Measurements from ENCODE around the gene HCFC1R1. TPM values are rescaled to one million over a fixed set of nuclear protein-coding genes. Genes with fewer than 3 reads are reported as not detected.
A peak's percentile ranks its signal among the peaks of the same experiment; 100 is the strongest.

HCFC1R1 gene
- total RNA-seq, 1 donor from 2014 or later = 29.4 TPM

DNA sequence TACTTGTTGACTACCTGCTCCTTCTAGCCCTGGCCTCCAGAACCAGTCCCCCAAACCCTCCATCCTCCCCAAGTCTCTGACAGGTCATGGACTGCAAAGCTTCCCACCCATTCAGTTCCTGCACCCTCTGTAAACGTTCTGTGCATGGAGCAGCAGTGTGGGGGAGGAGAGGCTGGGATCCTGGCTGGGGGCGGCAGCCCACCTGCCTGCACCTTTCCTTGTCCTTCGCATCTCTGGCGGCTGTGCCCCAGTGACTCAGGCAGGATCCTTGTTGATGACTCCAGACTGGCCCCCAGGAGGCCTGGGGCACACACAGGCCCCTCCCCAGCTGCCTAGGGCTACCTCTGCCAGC lies 41.9 kb downstream of the HCFC1R1 start:
- Mint-ChIP-seq H3K4me3 (peak overlapping the region; percentile 95), H3K27ac (peak overlapping the region; percentile 83), H3K36me3 (ENCODE audit: low read depth) (peaks cover 9% of the 10 kb centered on the region), H3K4me1 (peaks cover 21% of the 10 kb centered on the region), H3K27me3 (peaks cover 6% of the 10 kb centered on the region), H3K9me3 (no peaks in the 10 kb centered on the region)
- intact Hi-C loops (cut with micrococcal nuclease) = no loop called here
- DNase-seq = no peak

DNA sequence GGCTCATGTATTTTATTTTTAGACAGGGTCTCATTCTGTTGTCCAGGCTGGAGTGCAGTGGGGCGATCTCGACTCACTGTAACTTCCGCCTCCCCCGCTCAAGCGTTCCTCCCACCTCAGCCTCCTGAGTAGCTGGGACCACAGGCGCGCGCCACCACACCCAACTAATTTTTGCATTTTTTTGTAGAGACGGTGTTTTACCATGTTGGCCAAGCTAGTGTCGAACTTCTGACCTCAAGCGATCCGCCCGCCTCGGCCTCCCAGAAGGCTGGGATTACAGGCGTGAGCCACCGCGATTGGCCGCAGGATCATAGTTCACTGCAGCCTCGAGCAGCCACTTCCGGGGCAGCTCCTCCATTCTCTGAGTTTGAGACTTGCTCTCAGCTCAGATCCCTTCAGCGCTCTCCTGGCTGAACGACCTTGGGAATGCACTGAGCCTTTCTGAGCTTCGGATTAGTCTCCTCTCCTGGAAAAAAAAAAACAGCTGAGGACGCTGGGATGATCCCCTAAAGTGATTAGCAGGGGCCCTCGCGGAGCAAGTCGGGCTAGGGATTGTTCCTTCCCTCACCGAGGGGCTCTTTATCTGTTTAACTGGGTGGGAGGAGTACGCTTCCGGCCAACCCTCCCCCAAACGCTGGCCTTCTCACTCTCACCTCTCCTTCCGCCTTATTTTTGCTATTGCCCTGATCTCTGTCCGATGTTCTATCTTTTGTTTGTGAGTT lies 42.4 kb downstream of the HCFC1R1 start:
- peaks cover 10% of the 10 kb centered on the region for H3K36me3 Mint-ChIP-seq (ENCODE audit: low read depth)
- intact Hi-C loops (cut with micrococcal nuclease) = no loop called here
- H3K27ac Mint-ChIP-seq = peak overlapping the region; percentile 85
- no peaks in the 10 kb centered on the region for H3K9me3 Mint-ChIP-seq
- peak; percentile 57 for DNase-seq
- H3K27me3 Mint-ChIP-seq = peaks cover 6% of the 10 kb centered on the region
- H3K4me3 Mint-ChIP-seq = peak overlapping the region; percentile 95
- H3K4me1 Mint-ChIP-seq = peaks cover 22% of the 10 kb centered on the region

DNA sequence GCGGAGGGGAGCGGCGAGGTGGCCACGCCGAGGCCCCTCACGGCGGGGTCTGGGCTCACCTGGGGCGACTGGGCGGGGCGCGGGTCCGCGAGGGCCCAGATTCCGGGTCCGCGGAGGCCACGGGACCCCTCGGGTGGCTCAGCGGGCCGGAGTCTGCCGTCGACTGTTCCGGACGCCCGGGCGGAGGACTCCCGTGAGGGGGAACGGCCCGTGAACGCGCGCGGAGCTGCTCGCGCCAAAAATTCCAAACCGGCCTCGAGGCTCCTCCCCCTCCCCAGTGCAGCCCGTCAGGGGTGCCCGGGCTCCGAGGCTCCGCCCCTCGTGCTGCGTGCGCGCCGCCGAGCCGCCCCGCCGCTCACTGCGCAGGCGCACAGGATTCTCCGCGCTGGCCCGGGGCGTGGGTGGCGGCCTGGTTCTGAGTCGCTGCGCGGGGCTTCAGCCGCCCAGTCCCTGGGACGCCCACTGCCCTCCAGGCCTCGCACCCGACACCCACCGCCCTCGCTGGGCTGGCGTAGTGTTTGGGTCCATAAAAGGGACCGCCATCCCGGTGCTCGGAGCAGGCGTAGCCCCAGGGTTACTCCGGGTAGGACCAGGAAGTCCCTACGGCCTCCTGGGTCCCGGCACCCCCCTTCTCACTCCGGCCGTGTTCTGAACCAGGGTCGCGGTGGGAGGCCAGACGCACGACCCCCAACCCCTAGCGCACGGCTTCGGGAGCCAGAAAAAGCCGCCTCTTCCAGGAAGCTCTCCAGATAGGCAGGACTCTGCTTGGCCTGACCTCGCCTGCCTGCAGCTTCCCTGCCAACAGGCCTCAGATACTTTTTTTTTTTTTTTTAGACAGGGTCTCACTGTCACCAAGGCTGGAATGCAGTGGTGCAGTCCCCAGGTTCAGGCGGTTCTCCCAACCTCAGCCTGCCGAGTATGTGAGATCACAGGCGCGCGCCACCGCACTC lies 43.2 kb downstream of the HCFC1R1 start, which contains the start of gene PKMYT1:
Gene PKMYT1 (minus strand): TSS at position 220 of the 950 bp plus-strand sequence. CDS start 789 bp downstream, outside the sequence.
- intact Hi-C loops (cut with micrococcal nuclease) = loop anchor here (1.0 kb wide), 1 partner anchor 10 kb away; no protein-coding TSS in a partner anchor
- H3K27me3 Mint-ChIP-seq = peaks cover 6% of the 10 kb centered on the region
- no peaks in the 10 kb centered on the region for H3K9me3 Mint-ChIP-seq
- peak; percentile 99 for DNase-seq
- H3K27ac Mint-ChIP-seq = peak within 1 kb of the TSS; percentile 85
- H3K4me3 Mint-ChIP-seq = peak within 1 kb of the TSS; percentile 95
- peaks cover 22% of the 10 kb centered on the region for H3K4me1 Mint-ChIP-seq
- H3K36me3 Mint-ChIP-seq (ENCODE audit: low read depth) = peaks cover 12% of the 10 kb centered on the region

DNA sequence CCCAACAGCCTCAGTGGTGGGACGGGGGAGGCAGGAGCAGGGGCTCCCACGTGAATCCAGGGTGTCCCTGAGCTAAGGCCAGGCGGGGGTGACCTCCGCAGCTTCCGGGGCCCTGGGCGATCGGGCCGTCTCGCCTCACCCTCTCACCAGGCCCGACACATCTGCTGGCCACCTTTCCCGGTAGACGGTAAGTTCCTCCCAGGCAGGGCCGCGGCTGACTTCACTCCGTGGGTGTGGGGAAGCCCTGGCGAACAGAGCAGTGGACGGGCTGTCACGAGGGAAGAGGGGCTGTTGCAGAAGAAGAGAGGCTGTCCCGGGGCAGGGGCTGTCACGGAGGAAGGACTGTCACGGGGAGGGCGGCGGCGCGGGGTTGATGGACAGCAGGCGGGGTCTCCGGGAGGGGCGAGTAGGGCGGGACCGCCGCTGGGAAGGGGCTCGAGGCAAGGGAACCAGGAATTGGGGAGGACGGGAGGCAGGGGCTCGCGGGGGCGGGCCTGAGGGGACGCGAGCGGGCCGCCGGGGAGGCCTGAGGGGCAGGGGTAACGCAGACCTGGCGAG lies 44.0 kb downstream of the HCFC1R1 start:
- Mint-ChIP-seq H3K36me3 (ENCODE audit: low read depth) (peaks cover 12% of the 10 kb centered on the region), H3K9me3 (no peaks in the 10 kb centered on the region), H3K4me1 (peaks cover 22% of the 10 kb centered on the region), H3K4me3 (peak overlapping the region; percentile 95), H3K27ac (peak overlapping the region; percentile 84), H3K27me3 (peaks cover 6% of the 10 kb centered on the region)
- intact Hi-C loops (cut with micrococcal nuclease) = loop anchor here (1.0 kb wide), 1 partner anchor 9 kb away; no protein-coding TSS in a partner anchor
- DNase-seq = peak; percentile 81

DNA sequence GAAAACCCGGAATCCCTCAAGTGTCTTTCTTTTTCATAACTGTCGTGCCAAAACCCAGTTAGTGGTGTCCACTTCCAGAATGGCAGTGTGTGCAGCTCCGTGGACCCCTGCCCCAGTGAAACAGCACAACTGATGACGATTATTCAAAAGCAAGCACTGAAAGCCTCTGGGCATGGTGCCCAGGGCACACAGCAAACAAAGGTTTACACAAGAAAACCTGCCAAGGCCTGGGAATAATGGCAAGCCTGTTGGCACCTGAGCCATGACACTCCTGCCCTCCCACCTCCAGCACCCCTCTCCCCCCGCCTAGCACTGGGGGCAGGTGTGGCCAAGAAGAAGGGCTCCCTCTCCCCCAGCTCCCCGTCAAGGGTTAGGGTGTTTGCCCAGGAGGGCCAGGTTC lies 46.3 kb downstream of the HCFC1R1 start:
- Mint-ChIP-seq H3K27ac (no peak overlapping the region), H3K4me1 (peaks cover 16% of the 10 kb centered on the region), H3K27me3 (peaks cover 3% of the 10 kb centered on the region), H3K36me3 (ENCODE audit: low read depth) (peaks cover 16% of the 10 kb centered on the region), H3K9me3 (no peaks in the 10 kb centered on the region), H3K4me3 (no peak overlapping the region)
- no peak for DNase-seq
- intact Hi-C loops (cut with micrococcal nuclease) = no loop called here

DNA sequence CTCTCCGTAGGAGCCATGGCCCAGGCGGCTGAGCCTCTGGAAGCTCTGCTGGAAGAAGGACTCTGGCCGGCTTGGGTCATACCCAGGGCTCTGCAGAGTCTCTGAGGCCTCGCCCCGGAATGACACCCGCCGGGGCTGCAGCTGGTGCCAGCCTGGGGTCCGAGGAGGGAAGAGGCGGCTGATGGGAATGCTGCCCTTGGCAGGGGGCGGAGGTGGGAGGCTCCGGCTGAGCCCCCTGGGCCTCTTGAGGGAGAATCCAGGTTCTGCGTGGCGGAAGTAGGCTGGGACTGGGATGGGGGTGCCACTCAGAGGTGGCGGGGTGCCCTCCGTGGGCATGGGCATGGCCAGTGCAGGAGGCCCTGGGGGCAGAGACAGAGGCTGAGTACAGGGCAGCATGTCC lies 47.1 kb downstream of the HCFC1R1 start:
- peaks cover 21% of the 10 kb centered on the region for H3K36me3 Mint-ChIP-seq (ENCODE audit: low read depth)
- no peak for DNase-seq
- H3K4me1 Mint-ChIP-seq = peaks cover 17% of the 10 kb centered on the region
- intact Hi-C loops (cut with micrococcal nuclease) = no loop called here
- H3K27ac Mint-ChIP-seq = no peak overlapping the region
- H3K4me3 Mint-ChIP-seq = no peak overlapping the region
- H3K9me3 Mint-ChIP-seq = no peaks in the 10 kb centered on the region
- peaks cover under 1% of the 10 kb centered on the region for H3K27me3 Mint-ChIP-seq

DNA sequence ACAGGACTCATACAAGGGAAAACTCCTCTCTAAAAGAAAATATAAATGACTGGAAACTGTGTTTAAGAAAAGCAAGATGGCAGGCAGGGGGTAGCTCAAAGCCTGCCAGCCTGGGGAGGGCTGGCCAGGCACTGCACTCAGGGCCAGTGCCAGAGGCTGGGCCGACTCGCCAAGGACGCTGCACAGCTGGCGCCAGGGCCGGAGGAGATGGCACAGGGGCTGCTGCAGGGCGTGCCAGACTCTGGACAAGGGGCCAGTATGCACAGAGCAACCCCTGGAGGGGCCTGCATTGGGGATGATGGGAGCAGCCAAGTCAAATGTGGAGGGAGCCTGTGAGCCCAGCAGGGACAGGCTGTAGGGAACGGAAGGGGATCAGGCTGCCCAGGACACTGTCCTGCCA lies 47.5 kb downstream of the HCFC1R1 start:
- H3K4me1 Mint-ChIP-seq = peaks cover 15% of the 10 kb centered on the region
- no peaks in the 10 kb centered on the region for H3K27me3 Mint-ChIP-seq
- H3K4me3 Mint-ChIP-seq = no peak overlapping the region
- H3K9me3 Mint-ChIP-seq = no peaks in the 10 kb centered on the region
- H3K27ac Mint-ChIP-seq = no peak overlapping the region
- intact Hi-C loops (cut with micrococcal nuclease) = no loop called here
- no peak for DNase-seq
- peaks cover 21% of the 10 kb centered on the region for H3K36me3 Mint-ChIP-seq (ENCODE audit: low read depth)

DNA sequence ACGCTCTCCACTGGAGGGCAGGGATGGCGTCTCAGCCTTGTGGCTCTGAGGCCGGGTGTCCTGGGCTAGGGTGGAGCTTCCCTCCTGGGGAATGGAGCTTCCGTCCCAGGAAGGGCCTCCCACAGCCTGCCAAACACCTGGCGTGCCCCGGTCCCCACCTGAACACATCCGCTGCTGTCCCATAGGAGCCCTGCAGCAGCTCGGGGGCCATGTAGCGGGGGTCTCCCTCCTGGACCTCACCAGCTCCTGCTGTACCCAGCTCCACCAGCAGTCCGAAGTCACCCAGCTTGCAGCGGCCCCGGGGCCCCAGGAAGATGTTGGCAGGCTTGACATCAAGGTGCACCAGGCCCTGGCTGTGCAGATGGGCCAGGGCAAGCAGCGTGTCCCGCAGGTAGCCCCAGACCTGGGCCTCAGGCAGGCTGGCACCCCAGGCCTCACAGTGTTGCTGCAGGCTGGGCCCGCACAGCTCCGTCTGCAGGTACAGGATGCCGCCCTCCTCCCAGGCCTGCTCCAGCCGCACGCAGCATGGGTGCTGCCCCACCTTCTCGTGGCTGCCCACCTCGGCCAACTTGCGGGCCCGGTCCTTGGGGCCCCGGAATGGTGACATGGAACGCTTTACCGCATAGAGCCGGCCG lies 48.5 kb downstream of the HCFC1R1 start:
- no peak overlapping the region for H3K4me3 Mint-ChIP-seq
- intact Hi-C loops (cut with micrococcal nuclease) = no loop called here
- no peaks in the 10 kb centered on the region for H3K27me3 Mint-ChIP-seq
- peaks cover 27% of the 10 kb centered on the region for H3K36me3 Mint-ChIP-seq (ENCODE audit: low read depth)
- no peak for DNase-seq
- H3K9me3 Mint-ChIP-seq = no peaks in the 10 kb centered on the region
- peaks cover 19% of the 10 kb centered on the region for H3K4me1 Mint-ChIP-seq
- H3K27ac Mint-ChIP-seq = no peak overlapping the region

DNA sequence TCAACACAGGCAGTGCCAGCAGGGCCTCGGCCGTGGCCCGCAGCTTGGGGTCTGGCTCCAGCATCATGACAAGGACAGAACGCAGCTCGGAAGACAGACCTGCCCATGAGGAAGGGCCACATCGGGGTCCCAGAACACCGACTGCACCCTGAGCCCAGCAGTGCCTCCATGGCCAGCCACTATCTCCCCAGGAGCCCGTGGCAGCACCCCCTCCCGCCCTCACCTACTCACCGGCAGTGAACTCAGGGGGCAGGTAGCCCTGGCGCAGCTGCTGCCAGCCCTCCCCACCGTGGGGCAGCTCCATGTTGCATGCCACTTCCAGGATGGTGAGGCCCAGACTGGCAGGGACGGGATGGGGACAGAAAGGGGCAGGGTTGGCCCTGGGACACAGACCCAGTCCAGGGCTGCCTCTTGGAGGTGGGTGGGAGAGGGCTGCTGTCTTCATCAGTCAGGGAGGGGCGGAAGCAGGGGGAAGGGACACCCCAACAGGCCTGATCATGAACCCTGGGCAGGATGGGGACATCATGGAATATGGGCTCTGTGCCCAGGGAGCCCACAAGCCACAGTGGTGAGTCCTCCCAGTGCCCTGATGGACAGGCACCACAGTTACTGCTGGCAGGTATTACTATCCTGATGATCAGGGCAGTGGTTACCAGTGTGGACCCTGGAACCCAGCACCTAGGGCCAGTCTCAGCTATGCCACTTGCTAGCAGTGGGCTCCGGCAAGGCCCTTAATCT lies 49.3 kb downstream of the HCFC1R1 start:
- DNase-seq = no peak
- intact Hi-C loops (cut with micrococcal nuclease) = no loop called here
- Mint-ChIP-seq H3K36me3 (ENCODE audit: low read depth) (peaks cover 24% of the 10 kb centered on the region), H3K4me3 (no peak overlapping the region), H3K27ac (no peak overlapping the region), H3K9me3 (no peaks in the 10 kb centered on the region), H3K27me3 (no peaks in the 10 kb centered on the region), H3K4me1 (peaks cover 20% of the 10 kb centered on the region)

DNA sequence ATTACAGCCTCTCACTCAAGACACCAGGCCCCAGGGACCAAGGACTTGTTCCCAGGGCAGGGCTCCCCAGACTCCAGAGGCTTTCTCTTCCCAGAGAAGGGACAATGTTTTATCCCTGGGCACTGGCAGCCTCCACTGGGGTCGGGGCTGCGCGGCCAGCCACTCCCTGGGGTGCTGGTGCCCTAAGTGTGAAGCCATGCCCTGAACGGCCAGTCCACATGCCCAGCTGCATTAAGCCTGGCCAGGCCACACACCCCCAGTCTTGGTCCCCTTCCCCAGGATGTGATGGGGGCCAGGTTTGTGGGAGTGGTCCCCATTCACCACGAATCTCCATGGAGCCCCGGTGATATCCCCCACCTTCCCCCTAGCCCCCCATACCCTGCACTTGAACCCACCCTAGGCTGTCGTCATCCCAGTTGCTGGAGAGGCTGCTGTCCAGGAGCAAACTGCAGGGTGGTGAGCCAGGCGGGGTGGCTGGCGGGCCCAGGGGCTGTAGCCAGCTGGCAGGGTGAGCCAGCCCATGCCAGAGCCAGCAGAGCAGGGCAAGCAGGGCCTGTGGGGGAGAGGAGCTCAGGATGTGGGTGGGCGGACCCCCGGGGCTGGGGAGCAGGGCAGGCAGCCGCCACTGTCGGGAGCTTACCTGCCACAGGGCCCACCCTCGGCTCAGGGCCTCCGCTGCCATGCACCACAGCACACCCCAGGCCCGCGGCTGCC lies 50.0 kb downstream of the HCFC1R1 start:
- Mint-ChIP-seq H3K36me3 (ENCODE audit: low read depth) (peaks cover 23% of the 10 kb centered on the region), H3K4me1 (peaks cover 20% of the 10 kb centered on the region), H3K27me3 (no peaks in the 10 kb centered on the region), H3K4me3 (no peak overlapping the region), H3K9me3 (no peaks in the 10 kb centered on the region), H3K27ac (no peak overlapping the region)
- no peak for DNase-seq
- intact Hi-C loops (cut with micrococcal nuclease) = no loop called here

DNA sequence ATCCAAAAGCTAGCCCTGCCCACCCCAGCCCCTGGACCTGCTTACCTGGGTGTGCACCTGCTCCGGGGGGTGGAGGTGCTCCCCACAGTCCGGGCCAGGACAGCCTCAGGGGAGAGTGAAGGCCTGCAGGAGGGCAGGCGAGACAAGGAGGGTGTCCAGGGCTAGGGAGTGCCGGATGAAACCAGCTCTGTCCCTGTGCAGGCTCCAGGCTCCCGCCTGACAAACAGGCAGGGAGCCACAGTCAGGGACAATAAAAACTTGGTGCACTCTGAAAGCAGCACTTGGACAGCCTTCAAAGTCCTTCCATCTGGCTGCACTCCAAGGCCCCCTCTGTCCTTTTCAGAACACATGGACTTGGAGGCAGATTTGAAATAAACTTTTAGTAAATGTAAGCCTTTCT lies 50.6 kb downstream of the HCFC1R1 start:
- H3K4me1 Mint-ChIP-seq = peaks cover 26% of the 10 kb centered on the region
- no peak overlapping the region for H3K27ac Mint-ChIP-seq
- H3K9me3 Mint-ChIP-seq = no peaks in the 10 kb centered on the region
- peaks cover 25% of the 10 kb centered on the region for H3K36me3 Mint-ChIP-seq (ENCODE audit: low read depth)
- intact Hi-C loops (cut with micrococcal nuclease) = no loop called here
- no peak for DNase-seq
- peaks cover 4% of the 10 kb centered on the region for H3K27me3 Mint-ChIP-seq
- H3K4me3 Mint-ChIP-seq = no peak overlapping the region
